GM23338 (cell line): ENCODE data around the gene GOLGA6C. TPM values are rescaled to one million over a fixed set of nuclear protein-coding genes. Genes with fewer than 3 reads are reported as not detected.

Source experiments
- ATAC-seq: fragments of 200-7000 bp; cut with Tn5 transposase; 3 replicates; pipeline ENCODE4 v1.9.1; 2020
- DNase-seq: peaks from one replicate; pipeline ENCODE4 v3.0.0-alpha.2; 2015; ENCODE audit warnings: low spot score
- H2AFZ ChIP-seq: fragments of 200-600 bp; sonication (generic); 2 replicates; pipeline ENCODE4 v1.8.0; 2016; ENCODE audit warnings: antibody characterized with exemption, mild to moderate bottlenecking, moderate library complexity
- H3F3A ChIP-seq: fragments of 200-600 bp; sonication (generic); replicated peaks from 2 replicates; pipeline ENCODE4 v1.8.0; 2017; ENCODE audit warnings: antibody characterized with exemption, mixed run types, low read depth
- H3K27ac ChIP-seq: fragments of 200-600 bp; sonication (generic); 2 replicates; pipeline ENCODE4 v1.6.1; 2016; ENCODE audit warnings: low read depth
- H3K27me3 ChIP-seq: fragments of 200-600 bp; sonication (generic); 2 replicates; pipeline ENCODE4 v1.8.0; 2016; ENCODE audit warnings: mild to moderate bottlenecking, mixed run types, moderate library complexity; ENCODE audit not compliant: insufficient read depth
- H3K36me3 ChIP-seq: fragments of 200-600 bp; sonication (generic); 2 replicates; pipeline ENCODE4 v1.8.0; 2016; ENCODE audit warnings: mild to moderate bottlenecking; ENCODE audit not compliant: insufficient read depth
- H3K4me1 ChIP-seq: fragments of 200-600 bp; sonication (generic); 2 replicates; pipeline ENCODE4 v1.8.0; 2016; ENCODE audit warnings: mild to moderate bottlenecking, moderate library complexity; ENCODE audit not compliant: insufficient read depth
- H3K4me2 ChIP-seq: fragments of 200-600 bp; sonication (generic); 2 replicates; pipeline ENCODE4 v1.7.1; 2017; ENCODE audit warnings: mixed run types
- H3K4me3 ChIP-seq: fragments of 200-600 bp; sonication (generic); 2 replicates; pipeline ENCODE4 v1.6.1; 2016; ENCODE audit warnings: mixed run types
- H3K79me2 ChIP-seq: fragments of 200-600 bp; sonication (generic); replicated peaks from 2 replicates; pipeline ENCODE4 v1.8.0; 2017; ENCODE audit warnings: mild to moderate bottlenecking; ENCODE audit not compliant: insufficient read depth
- H3K9me2 ChIP-seq: fragments of 200-600 bp; sonication (generic); 2 replicates; pipeline ENCODE4 v1.8.0; 2017; ENCODE audit not compliant: insufficient read depth
- H4K20me1 ChIP-seq: fragments of 200-600 bp; sonication (generic); replicated peaks from 2 replicates; pipeline ENCODE4 v1.8.0; 2017; ENCODE audit warnings: mild to moderate bottlenecking; ENCODE audit not compliant: insufficient read depth
- H3K27ac Mint-ChIP-seq: 2 replicates; pipeline ENCODE4 v1.8.0; 2020; ENCODE audit warnings: inconsistent platforms, mild to moderate bottlenecking, moderate library complexity, mixed read lengths
- H3K27me3 Mint-ChIP-seq: 3 replicates; pipeline ENCODE4 v1.8.0; 2022; ENCODE audit warnings: low read depth, mild to moderate bottlenecking, moderate library complexity, mixed read lengths, inconsistent platforms; ENCODE audit not compliant: insufficient read depth, poor library complexity
- H3K36me3 Mint-ChIP-seq: 3 replicates; pipeline ENCODE4 v1.8.0; 2021; ENCODE audit warnings: low read depth, mild to moderate bottlenecking, inconsistent platforms, moderate library complexity, mixed read lengths
- H3K4me1 Mint-ChIP-seq: 3 replicates; pipeline ENCODE4 v1.8.0; 2020; ENCODE audit warnings: mild to moderate bottlenecking, inconsistent platforms, mixed read lengths
- H3K4me3 Mint-ChIP-seq: 3 replicates; pipeline ENCODE4 v1.8.0; 2021; ENCODE audit warnings: moderate library complexity, mild to moderate bottlenecking, inconsistent platforms, mixed read lengths
- H3K9me3 Mint-ChIP-seq: 3 replicates; pipeline ENCODE4 v1.8.0; 2020; ENCODE audit warnings: moderate library complexity, mild to moderate bottlenecking, inconsistent platforms, mixed read lengths
- EZH2 ChIP-seq: fragments of 200-600 bp; sonication (generic); IDR thresholded peaks from one replicate; pipeline ENCODE4 v1.8.0; 2017; ENCODE audit warnings: antibody characterized with exemption, mild to moderate bottlenecking, low read depth; ENCODE audit not compliant: unreplicated experiment
- EZH2phosphoT487 ChIP-seq: fragments of 200-600 bp; sonication (generic); IDR thresholded peaks from one replicate; pipeline ENCODE4 v1.8.1; 2018; ENCODE audit warnings: antibody characterized with exemption; ENCODE audit not compliant: unreplicated experiment
- JUNB ChIP-seq: IDR thresholded peaks from one replicate; pipeline ENCODE4 v1.6.1; 2016; ENCODE audit warnings: antibody characterized with exemption; ENCODE audit not compliant: unreplicated experiment
- POLR2AphosphoS5 ChIP-seq: IDR thresholded peaks from 2 replicates; pipeline ENCODE4 v1.6.1; 2016; ENCODE audit warnings: antibody characterized with exemption, low read depth
- ZNF114 ChIP-seq: fragments of 250-450 bp; sonication (Bioruptor Pico); IDR thresholded peaks from 2 replicates; pipeline ENCODE4 v1.5.0; 2020; ENCODE audit warnings: mild to moderate bottlenecking, moderate library complexity
- ZNF331 ChIP-seq: fragments of 250-450 bp; sonication (Bioruptor Pico); IDR thresholded peaks from 2 replicates; pipeline ENCODE4 v1.5.0; 2020; ENCODE audit warnings: low read depth, mild to moderate bottlenecking, moderate library complexity
- polyA plus RNA-seq: library from polyadenylated mRNA; unstranded; fragments of >200 nt; fragmentation: Nextera tagmentation; extraction: Ambion mirVana; gene quantifications from 2 replicates; pipeline ENCODE4 v1.2.1, GENCODE V29; 2016
- total RNA-seq: library from RNA; depleted of rRNA; stranded (reverse); fragments of >200 nt; shearing (Covaris generic); gene quantifications from 2 replicates; pipeline ENCODE4 v1.2.3, GENCODE V29; 2014
- TF ChIP-seq, protein P1 (sequence below): IDR thresholded peaks from one replicate; pipeline ENCODE4 v1.6.1; 2018; ENCODE audit warnings: antibody characterized with exemption; ENCODE audit not compliant: unreplicated experiment
- TF ChIP-seq, protein P2 (sequence below), 2 experiments: fragments of 200-600 bp in 1 of 2; sonication (generic) in 1 of 2; conservative IDR thresholded peaks; 2 replicates each; pipeline versions ENCODE4 v1.5.1 to v1.6.1; 2016 to 2017; ENCODE audit warnings: antibody characterized with exemption in 2 of 2, low read depth in 2 of 2, mild to moderate bottlenecking in 2 of 2, moderate library complexity in 1 of 2

GOLGA6C gene
- total and polyA plus RNA-seq, 2 experiments from 2014 or later = 0.34 to 1.3 TPM

DNA sequence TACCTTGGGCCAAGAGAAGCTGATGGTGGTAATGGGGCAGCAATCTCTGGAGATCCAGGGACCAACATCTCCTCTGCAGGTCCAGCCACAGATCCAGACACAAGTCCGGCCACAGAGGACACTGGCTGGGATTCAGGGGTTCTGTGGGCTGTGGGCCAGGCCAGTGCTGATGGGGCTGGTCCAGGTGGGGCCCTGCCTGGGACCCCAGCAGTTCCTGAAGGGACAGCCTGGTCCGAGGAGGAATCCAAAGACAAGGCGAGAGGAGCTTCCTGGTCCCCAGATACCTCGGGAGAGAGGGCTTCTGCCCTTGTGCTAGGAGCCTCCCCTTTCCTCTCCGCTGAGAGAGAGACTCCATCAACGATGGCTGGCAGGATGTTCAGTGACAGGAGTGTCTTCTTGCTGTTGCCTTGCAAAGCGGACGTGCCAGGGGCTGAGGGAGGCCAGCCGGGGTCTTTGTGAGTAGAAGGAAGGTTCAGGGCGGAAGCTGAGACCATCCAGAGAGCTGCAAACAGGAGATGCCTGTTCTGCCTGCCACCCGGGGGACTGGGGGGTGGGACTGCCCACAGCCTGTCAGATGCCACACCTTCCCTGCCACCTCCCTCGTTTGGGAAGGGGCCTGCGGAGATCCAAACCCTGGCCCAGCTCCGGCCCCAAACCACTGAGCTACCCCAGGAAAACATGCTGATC is 24.5 kb upstream of the GOLGA6C start (continued):
- TF ChIP-seq, protein P1, sequence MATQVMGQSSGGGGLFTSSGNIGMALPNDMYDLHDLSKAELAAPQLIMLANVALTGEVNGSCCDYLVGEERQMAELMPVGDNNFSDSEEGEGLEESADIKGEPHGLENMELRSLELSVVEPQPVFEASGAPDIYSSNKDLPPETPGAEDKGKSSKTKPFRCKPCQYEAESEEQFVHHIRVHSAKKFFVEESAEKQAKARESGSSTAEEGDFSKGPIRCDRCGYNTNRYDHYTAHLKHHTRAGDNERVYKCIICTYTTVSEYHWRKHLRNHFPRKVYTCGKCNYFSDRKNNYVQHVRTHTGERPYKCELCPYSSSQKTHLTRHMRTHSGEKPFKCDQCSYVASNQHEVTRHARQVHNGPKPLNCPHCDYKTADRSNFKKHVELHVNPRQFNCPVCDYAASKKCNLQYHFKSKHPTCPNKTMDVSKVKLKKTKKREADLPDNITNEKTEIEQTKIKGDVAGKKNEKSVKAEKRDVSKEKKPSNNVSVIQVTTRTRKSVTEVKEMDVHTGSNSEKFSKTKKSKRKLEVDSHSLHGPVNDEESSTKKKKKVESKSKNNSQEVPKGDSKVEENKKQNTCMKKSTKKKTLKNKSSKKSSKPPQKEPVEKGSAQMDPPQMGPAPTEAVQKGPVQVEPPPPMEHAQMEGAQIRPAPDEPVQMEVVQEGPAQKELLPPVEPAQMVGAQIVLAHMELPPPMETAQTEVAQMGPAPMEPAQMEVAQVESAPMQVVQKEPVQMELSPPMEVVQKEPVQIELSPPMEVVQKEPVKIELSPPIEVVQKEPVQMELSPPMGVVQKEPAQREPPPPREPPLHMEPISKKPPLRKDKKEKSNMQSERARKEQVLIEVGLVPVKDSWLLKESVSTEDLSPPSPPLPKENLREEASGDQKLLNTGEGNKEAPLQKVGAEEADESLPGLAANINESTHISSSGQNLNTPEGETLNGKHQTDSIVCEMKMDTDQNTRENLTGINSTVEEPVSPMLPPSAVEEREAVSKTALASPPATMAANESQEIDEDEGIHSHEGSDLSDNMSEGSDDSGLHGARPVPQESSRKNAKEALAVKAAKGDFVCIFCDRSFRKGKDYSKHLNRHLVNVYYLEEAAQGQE = no peak
- TF ChIP-seq EZH2 = no peak
- no peak for TF ChIP-seq ZNF331 (CRISPR knock-in tag)

- Histone ChIP-seq H3K4me3 (no peak overlapping the region), H3K27ac (no peak overlapping the region), H3K4me1 (peaks cover 5% of the 10 kb centered on the region; the same call in 1 of the 2 replicates), H3F3A (no peaks in the 10 kb centered on the region), H2AFZ (no peak overlapping the region), H3K9me2 (no peaks in the 10 kb centered on the region), H3K36me3 (no peaks in the 10 kb centered on the region), H4K20me1 (no peaks in the 10 kb centered on the region), H3K4me2 (no peak overlapping the region), H3K27me3 (no peaks in the 10 kb centered on the region), H3K79me2 (no peaks in the 10 kb centered on the region)
- no peak overlapping the region for H3K4me3 Mint-ChIP-seq
- ATAC-seq = no peak
- no peak for DNase-seq
- H3K36me3 Mint-ChIP-seq = peaks cover 2% of the 10 kb centered on the region; the same call in 1 of the 3 replicates
- no peak overlapping the region for H3K27ac Mint-ChIP-seq
- peaks cover 11% of the 10 kb centered on the region for H3K4me1 Mint-ChIP-seq
- H3K9me3 Mint-ChIP-seq = no peaks in the 10 kb centered on the region; the same call in 2 of the 3 replicates
- H3K27me3 Mint-ChIP-seq = peaks cover 23% of the 10 kb centered on the region
- TF ChIP-seq, protein P2, sequence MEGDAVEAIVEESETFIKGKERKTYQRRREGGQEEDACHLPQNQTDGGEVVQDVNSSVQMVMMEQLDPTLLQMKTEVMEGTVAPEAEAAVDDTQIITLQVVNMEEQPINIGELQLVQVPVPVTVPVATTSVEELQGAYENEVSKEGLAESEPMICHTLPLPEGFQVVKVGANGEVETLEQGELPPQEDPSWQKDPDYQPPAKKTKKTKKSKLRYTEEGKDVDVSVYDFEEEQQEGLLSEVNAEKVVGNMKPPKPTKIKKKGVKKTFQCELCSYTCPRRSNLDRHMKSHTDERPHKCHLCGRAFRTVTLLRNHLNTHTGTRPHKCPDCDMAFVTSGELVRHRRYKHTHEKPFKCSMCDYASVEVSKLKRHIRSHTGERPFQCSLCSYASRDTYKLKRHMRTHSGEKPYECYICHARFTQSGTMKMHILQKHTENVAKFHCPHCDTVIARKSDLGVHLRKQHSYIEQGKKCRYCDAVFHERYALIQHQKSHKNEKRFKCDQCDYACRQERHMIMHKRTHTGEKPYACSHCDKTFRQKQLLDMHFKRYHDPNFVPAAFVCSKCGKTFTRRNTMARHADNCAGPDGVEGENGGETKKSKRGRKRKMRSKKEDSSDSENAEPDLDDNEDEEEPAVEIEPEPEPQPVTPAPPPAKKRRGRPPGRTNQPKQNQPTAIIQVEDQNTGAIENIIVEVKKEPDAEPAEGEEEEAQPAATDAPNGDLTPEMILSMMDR (conservative IDR thresholded peaks at IDR 0.05; ENCODE audit: low read depth in 2 of 2) = no peak
- TF ChIP-seq EZH2phosphoT487 = no peak
- TF ChIP-seq POLR2AphosphoS5 = no peak
- TF ChIP-seq, protein P1 = no peak
- no peak for TF ChIP-seq EZH2
- no peak for TF ChIP-seq ZNF114
- TF ChIP-seq JUNB = no peak
- TF ChIP-seq ZNF331 (CRISPR knock-in tag) = no peak
Observed at GRCh38 chr15:75234191-75234810, 23.8 kb upstream of the GOLGA6C start.
